Endodermal cell (in vitro differentiated cells): ENCODE results near the gene SLAMF6. TPM values are rescaled to one million over a fixed set of nuclear protein-coding genes. Genes with fewer than 3 reads are reported as not detected.

Experiments used
- DNase-seq: peaks from one replicate; pipeline ENCODE4 v3.0.0-alpha.2; 2017
- H3K27ac ChIP-seq: 2 replicates; pipeline ENCODE4 v1.5.1; 2013; ENCODE audit warnings: mild to moderate bottlenecking, low read depth, low read length, moderate library complexity
- H3K27me3 ChIP-seq: 2 replicates; pipeline ENCODE4 v1.6.1; 2013; ENCODE audit warnings: mild to moderate bottlenecking, low read length, moderate library complexity; ENCODE audit not compliant: insufficient read depth, control insufficient read depth, poor library complexity, severe bottlenecking
- H3K36me3 ChIP-seq: 2 replicates; pipeline ENCODE4 v1.7.0; 2013; ENCODE audit warnings: mild to moderate bottlenecking, low read length, moderate library complexity; ENCODE audit not compliant: control insufficient read depth, insufficient read depth
- H3K4me1 ChIP-seq: one replicate; pipeline ENCODE4 v1.7.0; 2013; ENCODE audit warnings: low read length; ENCODE audit not compliant: control insufficient read depth, insufficient read depth
- H3K4me3 ChIP-seq: 2 replicates; pipeline ENCODE4 v1.5.1; 2013; ENCODE audit warnings: mild to moderate bottlenecking, low read length, moderate library complexity
- H3K9ac ChIP-seq: 2 replicates; pipeline ENCODE4 v1.6.1; 2013; ENCODE audit warnings: mild to moderate bottlenecking, low read length, moderate library complexity; ENCODE audit not compliant: poor library complexity, severe bottlenecking; ENCODE audit errors: extremely low read depth
- H3K9me3 ChIP-seq: 2 replicates; pipeline ENCODE4 v1.6.1; 2013; ENCODE audit warnings: mild to moderate bottlenecking, low read length, moderate library complexity; ENCODE audit not compliant: control insufficient read depth
- H3K27ac Mint-ChIP-seq: 2 replicates; pipeline ENCODE4 v1.8.0; 2020; ENCODE audit warnings: mixed read lengths
- H3K27me3 Mint-ChIP-seq: 2 replicates; pipeline ENCODE4 v1.8.0; 2021; ENCODE audit warnings: mild to moderate bottlenecking, mixed read lengths; ENCODE audit not compliant: insufficient read depth
- H3K36me3 Mint-ChIP-seq: 2 replicates; pipeline ENCODE4 v1.8.0; 2020; ENCODE audit warnings: low read depth, mixed read lengths
- H3K4me1 Mint-ChIP-seq: 2 replicates; pipeline ENCODE4 v1.8.0; 2020; ENCODE audit warnings: mixed read lengths
- H3K4me3 Mint-ChIP-seq: 2 replicates; pipeline ENCODE4 v1.8.0; 2020; ENCODE audit warnings: mild to moderate bottlenecking, moderate library complexity, mixed read lengths
- H3K9me3 Mint-ChIP-seq: 2 replicates; pipeline ENCODE4 v1.8.0; 2020; ENCODE audit warnings: mild to moderate bottlenecking, mixed read lengths
- WGBS, 2 experiments: methylation state at CpG; one replicate each; pipeline versions ENCODE4 v1.1.5 to v1.1.7; 2013; ENCODE audit warnings: missing lambda C conversion rate in 2 of 2, mixed read lengths in 1 of 2; ENCODE audit not compliant: insufficient coverage in 1 of 2, insufficient read length in 1 of 2; 5-methylcytosine and 5-hydroxymethylcytosine counted together
- total RNA-seq, 2 donors: library from RNA; stranded (reverse); fragmentation: NEBNext Ultra II Directional in 1 of 2; extraction: Animal tissue kit (Norgen Biotek cat#: 25700) in 1 of 2; gene quantifications; 2 replicates in 1 of 2; 3 replicates in 1 of 2; pipeline ENCODE4 v1.2.1, GENCODE V29; 2021
- TF ChIP-seq, protein P1 (sequence below): fragments of 200-600 bp; sonication (generic); conservative IDR thresholded peaks from 2 replicates; pipeline ENCODE4 v1.5.0; 2021; ENCODE audit warnings: antibody characterized with exemption, mild to moderate bottlenecking

SLAMF6 gene
- total RNA-seq, 2 donors from 2014 or later = not detected

- Mint-ChIP-seq H3K4me1 (peaks cover 25% of the 10 kb centered on the region), H3K27me3 (peaks cover 2% of the 10 kb centered on the region), H3K9me3 (peaks cover 13% of the 10 kb centered on the region), H3K27ac (peak overlapping the region; percentile 62), H3K4me3 (no peak overlapping the region), H3K36me3 (no peaks in the 10 kb centered on the region)
- Histone ChIP-seq H3K27ac (no peak overlapping the region), H3K9me3 (peaks cover 11% of the 10 kb centered on the region), H3K27me3 (no peaks in the 10 kb centered on the region), H3K36me3 (no peaks in the 10 kb centered on the region), H3K4me3 (no peak overlapping the region), H3K4me1 (peaks cover 4% of the 10 kb centered on the region), H3K9ac (no peak overlapping the region)
- no peak for DNase-seq
- TF ChIP-seq, protein P1, sequence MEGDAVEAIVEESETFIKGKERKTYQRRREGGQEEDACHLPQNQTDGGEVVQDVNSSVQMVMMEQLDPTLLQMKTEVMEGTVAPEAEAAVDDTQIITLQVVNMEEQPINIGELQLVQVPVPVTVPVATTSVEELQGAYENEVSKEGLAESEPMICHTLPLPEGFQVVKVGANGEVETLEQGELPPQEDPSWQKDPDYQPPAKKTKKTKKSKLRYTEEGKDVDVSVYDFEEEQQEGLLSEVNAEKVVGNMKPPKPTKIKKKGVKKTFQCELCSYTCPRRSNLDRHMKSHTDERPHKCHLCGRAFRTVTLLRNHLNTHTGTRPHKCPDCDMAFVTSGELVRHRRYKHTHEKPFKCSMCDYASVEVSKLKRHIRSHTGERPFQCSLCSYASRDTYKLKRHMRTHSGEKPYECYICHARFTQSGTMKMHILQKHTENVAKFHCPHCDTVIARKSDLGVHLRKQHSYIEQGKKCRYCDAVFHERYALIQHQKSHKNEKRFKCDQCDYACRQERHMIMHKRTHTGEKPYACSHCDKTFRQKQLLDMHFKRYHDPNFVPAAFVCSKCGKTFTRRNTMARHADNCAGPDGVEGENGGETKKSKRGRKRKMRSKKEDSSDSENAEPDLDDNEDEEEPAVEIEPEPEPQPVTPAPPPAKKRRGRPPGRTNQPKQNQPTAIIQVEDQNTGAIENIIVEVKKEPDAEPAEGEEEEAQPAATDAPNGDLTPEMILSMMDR = no peak
These were observed 17.8 kb upstream of the SLAMF6 start for GRCh38 chr1:160540859-160541233.

- H3K9ac ChIP-seq = no peak overlapping the region
- peak overlapping the region; percentile 62 for H3K27ac Mint-ChIP-seq
- peaks cover 25% of the 10 kb centered on the region for H3K4me1 Mint-ChIP-seq
- no peak overlapping the region for H3K27ac ChIP-seq
- H3K27me3 Mint-ChIP-seq = peaks cover 2% of the 10 kb centered on the region
- peak; percentile 61 for DNase-seq
- H3K9me3 ChIP-seq = peaks cover 17% of the 10 kb centered on the region
- TF ChIP-seq, protein P1 = no peak
- peaks cover 4% of the 10 kb centered on the region for H3K4me1 ChIP-seq
- 62 to 78% methylated on average over 3 to 8 of the region's 8 CpGs for WGBS, 2 experiments
- H3K36me3 Mint-ChIP-seq = no peaks in the 10 kb centered on the region
- H3K9me3 Mint-ChIP-seq = peaks cover 19% of the 10 kb centered on the region
- H3K27me3 ChIP-seq = no peaks in the 10 kb centered on the region
- no peaks in the 10 kb centered on the region for H3K36me3 ChIP-seq
- H3K4me3 Mint-ChIP-seq = peak overlapping the region; percentile 15
- H3K4me3 ChIP-seq = peak overlapping the region; percentile 52
These were observed 17.2 kb upstream of the SLAMF6 start for GRCh38 chr1:160539990-160540858.

GRCh38 chr1:160539684-160539989, 16.6 kb upstream of the SLAMF6 start:
- H3K27ac Mint-ChIP-seq = peak overlapping the region; percentile 62
- Histone ChIP-seq H3K9me3 (peaks cover 23% of the 10 kb centered on the region), H3K4me1 (peaks cover 4% of the 10 kb centered on the region), H3K36me3 (no peaks in the 10 kb centered on the region), H3K27me3 (no peaks in the 10 kb centered on the region), H3K4me3 (peak overlapping the region; percentile 52), H3K9ac (no peak overlapping the region), H3K27ac (no peak overlapping the region)
- peaks cover 22% of the 10 kb centered on the region for H3K9me3 Mint-ChIP-seq
- H3K4me1 Mint-ChIP-seq = peaks cover 25% of the 10 kb centered on the region
- H3K36me3 Mint-ChIP-seq = no peaks in the 10 kb centered on the region
- TF ChIP-seq, protein P1 = no peak
- no peak for DNase-seq
- WGBS, 2 experiments = 91 to 100% methylated on average over 6 of the region's 6 CpGs
- peaks cover 2% of the 10 kb centered on the region for H3K27me3 Mint-ChIP-seq
- H3K4me3 Mint-ChIP-seq = peak overlapping the region; percentile 15
